ENCODE data around the gene MRPL12.

MRPL12 gene

DNA sequence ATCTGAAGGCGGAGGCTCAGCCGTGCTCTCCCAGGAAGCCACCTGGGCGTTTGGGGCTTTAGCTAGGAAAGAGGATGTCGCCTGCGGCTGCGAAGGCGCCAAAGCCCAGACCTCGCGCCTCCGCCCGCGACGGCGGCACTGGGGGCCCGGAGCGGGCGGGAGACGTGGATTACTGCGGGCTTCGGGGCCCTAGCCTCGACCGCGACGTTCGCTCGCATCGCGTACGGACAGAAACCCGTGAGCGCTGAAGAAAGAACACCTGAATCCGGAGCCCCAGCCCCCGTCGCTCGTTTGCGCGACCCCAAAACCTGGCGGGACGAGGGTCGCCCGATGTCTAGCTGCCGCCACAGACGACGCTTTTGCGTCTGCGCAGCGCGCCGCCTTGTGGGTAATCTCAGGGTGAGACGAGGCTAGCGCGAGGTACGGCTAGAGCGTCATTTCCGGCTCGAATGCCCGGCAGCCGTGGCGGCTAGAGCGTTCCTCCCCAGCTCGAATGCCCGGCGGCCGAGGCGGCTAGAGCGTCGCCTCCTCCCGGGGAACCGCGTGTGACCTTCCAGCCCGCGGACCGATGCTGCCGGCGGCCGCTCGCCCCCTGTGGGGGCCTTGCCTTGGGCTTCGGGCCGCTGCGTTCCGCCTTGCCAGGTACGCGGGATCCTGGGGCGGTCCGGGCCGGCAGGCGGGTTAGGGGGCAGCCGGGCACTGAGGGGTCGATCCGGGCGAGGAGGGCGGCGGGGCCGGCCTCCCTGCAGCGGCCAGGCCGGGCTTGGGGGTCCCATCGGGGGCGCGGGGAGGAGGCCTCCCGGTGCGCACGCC lies at the start of gene MRPL12:
Gene MRPL12, plus strand, starts transcription at position 434 of the 813 bp plus-strand sequence. Its CDS starts 135 bp downstream, at position 569.
- peak; percentile 91 for DNase-seq (ENCODE audit: low read depth)

DNA sequence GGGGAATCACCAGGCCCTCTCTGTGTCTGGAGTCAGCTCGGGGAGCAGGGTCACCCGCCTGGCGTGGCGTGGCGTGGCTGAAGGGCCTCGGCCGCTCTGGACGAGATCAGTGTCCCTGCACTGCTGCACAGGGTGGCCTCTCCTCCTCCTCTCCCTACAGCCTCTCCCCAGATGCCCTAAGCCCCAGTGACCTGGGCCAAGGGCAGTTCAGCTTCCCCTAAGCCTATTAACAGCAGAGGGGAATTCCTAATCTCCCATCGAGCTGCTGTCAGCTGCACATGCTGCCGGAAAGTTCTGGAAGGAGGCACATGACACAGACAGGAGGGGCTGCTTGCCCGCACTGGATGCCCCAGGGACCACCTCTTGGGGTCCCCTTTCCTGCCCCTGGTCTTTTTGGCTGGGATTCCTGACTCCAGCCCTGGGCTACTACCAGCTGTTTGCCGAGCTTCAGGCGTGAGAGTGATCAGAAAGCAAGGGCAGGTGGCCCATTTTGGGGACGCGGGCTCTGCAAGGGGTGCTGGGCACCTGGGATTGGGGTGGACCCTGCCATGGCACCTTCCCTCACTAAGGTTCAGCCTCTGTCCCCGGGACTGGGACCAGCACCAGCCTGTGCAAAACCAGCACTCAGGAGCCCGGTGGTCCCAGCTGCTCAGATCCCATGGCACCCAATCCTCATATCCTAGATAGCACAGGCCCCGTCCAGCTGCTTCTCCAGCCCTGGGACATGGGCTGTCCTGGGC lies 47.6 kb upstream of the MRPL12 start:
- no peak for DNase-seq (ENCODE audit: low read depth)

DNA sequence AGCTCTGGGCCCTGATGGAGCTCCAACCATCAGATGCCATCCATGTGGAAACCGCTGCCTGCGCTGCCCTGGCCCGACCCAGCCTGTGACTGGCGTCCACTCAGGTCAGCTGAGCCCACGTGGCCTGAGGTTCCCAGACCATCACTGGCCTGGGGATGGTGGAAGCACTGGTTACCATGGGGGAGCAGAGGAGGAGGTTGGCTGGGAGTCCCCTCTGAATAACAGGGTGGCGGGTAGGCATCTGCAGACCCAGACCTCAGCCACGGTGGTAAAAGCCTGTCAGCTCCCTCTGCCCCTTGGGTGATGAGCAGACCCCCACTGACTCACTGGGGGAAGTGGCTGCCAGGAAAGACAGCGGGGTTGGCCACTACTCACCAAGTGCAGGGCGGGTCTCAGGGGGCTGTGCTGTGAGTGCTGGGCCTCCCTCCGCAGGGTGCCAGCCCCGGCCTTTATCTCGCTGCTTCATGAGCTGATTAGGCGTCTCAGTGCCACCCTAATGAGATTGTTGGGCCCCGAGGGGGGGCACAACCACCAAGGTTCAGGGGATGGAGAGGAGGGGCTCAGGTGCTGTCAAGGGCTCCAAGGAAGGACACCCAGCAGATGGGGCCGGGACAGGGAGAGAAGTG lies 46.9 kb upstream of the MRPL12 start, which contains the start of gene PDE6G:
Gene PDE6G, minus strand, starts transcription at position 425 of the 626 bp plus-strand sequence. CDS start 3,237 bp downstream, outside the sequence.
- DNase-seq (ENCODE audit: low read depth) = no peak

DNA sequence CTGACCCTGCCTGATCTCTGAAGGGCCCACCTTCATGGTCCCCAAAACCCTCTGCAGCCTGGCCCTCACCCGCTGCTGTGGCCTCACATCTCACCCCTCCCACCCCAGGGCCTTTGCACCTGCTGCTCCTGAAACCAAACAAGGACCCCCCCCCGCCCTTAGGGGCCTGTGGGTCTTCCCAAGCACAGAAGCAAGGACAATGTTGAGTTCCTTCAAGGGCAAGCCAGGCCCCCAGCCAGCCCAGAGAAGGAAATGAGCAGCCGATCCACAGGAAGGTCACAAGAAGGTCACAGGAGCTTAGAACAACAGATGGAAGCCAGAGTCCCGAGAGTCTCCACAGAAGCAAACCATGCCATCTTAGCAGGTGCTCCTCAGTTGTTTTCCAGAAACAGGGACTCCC lies 46.3 kb upstream of the MRPL12 start:
- DNase-seq (ENCODE audit: low read depth) = no peak

DNA sequence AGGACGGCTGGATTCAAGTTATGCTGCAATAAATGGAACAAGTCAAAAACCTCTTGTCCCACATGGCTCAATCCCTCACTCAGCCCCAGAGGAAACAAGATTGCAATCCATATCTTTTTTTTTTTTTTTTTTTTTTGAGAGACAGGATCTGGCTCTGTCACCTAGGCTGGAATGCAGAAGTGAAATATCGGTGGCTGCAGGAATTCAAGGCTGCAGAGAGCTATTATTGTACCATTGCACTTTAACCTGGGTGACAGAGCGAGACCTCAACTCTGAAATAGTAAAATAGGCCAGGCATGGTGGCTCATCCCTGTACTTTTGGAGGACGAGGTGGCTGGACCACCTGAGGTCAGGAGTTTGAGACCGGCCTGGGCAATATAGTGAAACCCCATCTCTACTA lies 44.1 kb upstream of the MRPL12 start:
- DNase-seq (ENCODE audit: low read depth) = no peak

DNA sequence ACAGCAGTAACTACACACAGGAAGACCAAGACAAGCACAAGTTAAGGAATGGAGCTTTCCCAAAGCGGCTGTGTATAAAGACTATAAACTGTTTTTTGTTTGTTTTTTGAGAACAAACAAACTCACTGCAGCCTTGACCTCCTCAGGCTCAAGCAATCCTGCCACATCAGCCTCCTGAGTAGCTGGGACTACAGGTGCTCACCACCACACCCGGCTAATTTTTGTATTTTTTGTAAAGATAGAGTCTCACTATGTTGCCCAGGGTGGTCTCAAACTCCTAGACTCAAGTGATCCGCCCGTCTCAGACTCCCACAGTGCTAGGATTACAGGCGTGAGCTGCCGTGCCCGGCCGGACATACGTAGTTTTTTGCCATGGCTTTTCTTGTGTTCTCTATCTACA lies 42.7 kb upstream of the MRPL12 start:
- DNase-seq (ENCODE audit: low read depth) = no peak

DNA sequence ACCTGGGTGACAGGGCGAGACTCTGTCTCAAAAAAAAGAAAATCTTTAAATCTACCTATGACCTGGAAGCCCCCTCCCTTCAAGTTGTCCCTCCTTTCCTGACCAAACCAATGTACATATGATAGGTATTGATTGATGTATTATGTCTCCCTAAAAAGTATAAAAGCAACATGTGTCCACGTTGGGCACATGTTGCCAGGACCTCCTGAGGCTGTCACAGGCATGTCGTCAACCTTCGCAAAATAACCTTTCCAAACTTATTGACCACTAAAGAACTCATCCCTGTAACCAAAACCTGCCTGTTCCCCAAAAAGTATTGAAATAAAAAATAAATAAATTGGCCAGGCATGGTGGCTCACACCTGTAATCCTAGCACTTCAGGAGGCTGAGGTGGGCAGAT lies 41.2 kb upstream of the MRPL12 start:
- DNase-seq (ENCODE audit: low read depth) = no peak

DNA sequence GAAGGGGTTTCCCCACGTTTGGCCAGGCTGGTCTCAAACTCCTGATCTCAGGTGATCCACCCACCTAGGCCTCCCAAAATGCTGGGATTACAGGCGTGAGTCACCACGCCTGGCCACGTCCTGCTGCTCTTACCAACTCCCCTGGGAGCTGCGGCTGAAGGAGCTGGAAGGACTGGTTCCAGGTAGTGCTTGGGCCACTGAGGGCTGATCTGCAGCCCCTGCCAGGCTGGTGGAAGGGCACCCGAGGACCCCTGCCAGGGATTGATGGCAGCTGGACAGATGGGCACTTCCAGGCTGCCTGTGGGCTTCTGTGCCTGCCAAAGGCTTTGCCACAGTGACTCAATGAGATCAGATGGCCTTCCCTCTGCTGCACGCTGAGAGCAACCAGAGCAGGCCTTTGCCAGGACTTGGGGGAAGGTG lies 39.1 kb upstream of the MRPL12 start:
- no peak for DNase-seq (ENCODE audit: low read depth)

DNA sequence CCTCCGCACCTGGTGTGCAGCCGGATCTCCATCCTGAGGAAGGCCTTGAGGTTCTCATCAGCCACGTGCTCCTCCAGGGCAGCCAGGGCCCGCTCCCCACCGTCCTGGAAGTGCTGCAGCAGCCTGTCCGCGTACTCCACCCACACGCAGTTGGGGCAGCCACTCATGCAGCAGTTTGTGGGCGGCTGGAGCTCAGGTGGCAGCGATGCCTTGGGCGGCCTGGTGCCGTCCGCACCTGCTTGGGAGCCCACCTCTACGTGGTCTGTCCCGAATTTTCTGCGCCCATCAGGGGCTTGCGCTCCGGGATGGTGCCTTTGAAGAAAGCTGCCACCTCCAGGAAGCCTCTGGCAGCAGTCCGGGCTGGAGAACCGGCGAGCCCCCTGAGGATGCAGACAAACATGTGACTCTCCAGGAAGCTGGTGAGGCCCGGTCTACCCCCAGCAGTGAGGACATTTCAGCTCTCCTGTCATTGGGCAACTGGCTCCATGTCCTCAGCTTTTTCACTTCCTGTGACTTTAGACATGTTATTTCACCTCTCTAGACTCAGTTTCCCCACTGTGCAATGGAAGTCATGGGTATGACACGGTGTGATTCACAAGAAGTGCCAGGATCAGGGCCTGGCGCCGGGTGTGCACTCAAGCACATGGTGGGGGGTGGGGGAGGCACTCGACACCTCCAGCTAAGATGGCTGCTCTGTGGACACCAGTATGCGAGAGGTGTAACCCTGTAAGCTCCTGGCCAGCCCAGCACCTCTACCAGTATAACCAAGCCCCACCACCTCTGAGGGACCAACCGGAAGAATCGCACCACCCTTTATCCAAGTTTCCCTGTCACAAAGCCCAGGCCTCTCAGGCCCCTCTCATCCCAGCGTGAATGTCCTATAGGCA lies 37.7 kb upstream of the MRPL12 start:
- peak; percentile 23 for DNase-seq (ENCODE audit: low read depth)

DNA sequence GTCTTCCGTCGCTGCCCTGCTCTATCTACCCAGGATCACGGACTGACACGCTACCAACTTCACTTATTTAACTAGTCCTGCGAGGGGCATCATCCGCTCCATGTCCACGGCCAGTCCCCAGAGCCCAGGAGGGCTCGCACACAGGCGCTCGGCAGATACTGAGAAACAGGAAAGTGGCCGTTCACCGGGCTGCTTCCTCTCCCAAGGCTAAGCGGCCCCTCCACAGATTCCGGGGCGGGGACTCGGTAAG lies 37.1 kb upstream of the MRPL12 start:
- no peak for DNase-seq (ENCODE audit: low read depth)

DNA sequence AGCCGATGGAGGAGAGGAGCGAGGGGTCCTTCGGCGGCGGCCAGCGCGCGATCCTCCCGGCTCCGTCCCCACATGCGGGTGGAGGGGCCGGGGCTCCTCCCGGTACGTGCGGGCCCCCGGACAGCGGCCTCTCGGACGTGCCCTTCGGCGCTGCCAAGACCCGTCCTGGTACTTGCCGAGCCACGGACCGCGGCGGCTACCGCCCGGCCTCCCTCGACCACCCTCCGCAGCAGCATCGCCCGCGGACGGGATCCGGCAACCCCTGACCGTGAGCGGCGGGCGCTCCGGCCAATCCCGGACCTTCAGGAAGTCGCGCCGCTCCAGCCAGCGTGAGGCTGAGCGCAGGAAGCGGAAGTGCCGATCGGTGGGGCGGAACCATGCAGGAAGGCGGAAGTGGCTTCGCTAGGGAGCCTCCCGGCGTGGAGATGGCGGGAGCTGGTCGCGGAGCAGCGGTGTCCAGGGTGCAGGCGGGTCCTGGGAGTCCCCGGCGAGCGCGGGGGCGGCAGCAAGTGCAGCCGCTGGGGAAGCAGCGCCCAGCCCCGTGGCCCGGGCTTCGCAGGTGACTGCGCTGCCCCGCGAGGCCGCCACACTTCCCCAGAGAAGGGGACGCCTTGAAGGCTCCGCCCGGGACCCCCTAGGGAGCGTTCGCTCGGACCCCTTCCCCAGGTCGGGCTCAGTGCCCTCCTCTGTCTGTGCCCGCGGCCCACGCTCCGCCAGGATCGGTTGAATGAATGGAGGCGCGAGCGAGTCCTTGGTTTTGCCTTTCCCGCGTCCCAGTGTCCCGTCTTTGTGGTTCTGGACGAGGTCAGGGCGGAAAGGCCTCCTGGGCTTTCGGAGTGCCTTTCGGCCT lies 36.6 kb upstream of the MRPL12 start, which contains the start of the genes CCDC137 and OXLD1:
Gene CCDC137, plus strand, starts transcription at position 396 of the 850 bp plus-strand sequence. Its CDS starts 30 bp downstream, at position 426.
Gene OXLD1, minus strand, starts transcription at position 264 of the 850 bp plus-strand sequence. Its CDS starts 28 bp downstream, at position 236.
- peak; percentile 97 for DNase-seq (ENCODE audit: low read depth)

DNA sequence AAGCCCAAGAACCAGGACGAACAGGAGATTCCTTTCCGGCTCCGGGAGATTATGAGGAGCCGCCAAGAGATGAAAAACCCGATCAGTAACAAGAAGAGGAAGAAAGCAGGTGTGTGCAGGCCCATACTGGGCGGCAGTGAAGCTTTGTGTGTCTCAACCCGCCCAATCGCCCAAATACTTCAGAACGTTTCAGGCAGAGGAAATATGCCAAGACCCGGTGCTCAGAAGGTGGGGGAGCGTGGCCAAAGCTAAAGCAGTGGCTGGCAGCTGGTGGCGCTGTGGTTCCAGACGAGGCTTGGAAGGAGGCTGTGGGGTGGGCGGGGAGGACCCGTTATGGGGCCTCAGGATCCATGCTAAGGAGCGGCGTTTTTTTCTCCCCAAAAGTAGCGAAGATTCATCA lies 35.4 kb upstream of the MRPL12 start:
- DNase-seq (ENCODE audit: low read depth) = no peak

DNA sequence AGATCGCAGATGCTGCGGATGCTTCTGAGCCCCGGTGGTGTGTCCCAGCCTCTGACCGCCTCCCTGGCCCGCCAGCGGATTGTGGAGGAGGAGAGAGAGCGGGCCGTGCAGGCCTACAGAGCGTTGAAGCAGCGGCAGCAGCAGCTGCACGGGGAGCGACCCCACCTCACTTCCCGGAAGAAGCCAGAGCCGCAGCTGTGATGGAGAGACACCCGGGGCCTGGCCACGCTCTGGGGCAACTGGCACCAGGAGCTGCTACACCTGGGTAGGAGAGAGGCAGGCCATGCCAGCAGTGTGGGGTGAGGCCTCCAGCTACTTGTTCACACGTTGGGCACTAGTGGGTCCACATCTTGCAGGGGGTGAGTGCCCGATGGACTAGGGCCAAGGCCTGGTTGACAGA lies 30.7 kb upstream of the MRPL12 start:
- no peak for DNase-seq (ENCODE audit: low read depth)

DNA sequence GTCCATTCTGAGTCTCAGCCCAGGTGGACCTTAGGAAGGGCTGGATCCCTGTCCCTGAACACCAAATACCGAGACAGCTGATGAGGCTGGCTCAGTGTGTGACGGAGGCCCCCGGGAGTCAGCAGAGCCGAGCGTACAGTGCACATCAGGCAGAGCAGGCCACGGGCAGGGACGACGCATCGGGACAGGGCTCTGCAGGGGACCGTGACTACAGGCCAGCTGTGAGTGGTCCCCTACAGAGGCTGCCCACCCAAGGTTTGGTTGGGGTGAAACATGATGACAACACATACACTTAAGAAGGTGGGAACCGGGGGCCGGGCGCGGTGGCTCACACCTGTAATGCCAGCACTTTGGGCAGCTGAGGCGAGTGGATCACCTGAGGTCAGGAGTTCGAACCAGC lies 30.2 kb upstream of the MRPL12 start:
- DNase-seq (ENCODE audit: low read depth) = no peak

DNA sequence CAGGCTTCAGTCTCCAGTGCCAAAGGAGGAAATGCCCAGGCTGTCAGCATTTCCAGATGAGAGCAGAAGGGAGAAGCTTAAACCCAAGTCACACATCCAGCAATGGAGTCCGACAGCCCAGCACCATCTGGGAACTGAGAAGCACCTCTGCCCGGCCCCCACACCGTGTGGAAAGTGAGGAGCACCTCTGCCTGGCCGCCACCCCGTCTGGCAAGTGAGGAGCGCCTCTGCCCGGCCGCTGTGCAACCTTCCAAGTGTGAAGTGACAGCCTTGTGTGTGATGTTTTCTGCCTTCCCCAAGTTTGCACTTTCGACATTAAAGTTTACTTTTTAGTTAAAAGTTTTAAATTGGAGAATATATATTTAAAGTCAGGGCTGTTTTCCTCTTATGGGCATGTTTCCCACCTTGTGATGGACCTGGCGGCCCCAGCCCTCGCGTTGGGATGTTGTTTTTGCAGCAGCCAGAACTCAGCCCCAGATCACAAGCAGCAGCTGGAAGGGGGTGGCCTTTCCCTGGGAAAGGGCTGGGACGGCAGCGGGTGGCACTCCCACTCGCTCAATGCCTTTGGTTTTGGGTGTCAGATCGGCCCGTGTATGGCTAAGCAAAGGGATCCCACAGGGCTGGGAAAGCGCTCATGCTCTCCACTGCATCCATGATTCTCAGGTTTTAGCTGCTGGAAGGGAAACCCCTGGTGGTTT lies 29.5 kb upstream of the MRPL12 start:
- DNase-seq (ENCODE audit: low read depth) = no peak

DNA sequence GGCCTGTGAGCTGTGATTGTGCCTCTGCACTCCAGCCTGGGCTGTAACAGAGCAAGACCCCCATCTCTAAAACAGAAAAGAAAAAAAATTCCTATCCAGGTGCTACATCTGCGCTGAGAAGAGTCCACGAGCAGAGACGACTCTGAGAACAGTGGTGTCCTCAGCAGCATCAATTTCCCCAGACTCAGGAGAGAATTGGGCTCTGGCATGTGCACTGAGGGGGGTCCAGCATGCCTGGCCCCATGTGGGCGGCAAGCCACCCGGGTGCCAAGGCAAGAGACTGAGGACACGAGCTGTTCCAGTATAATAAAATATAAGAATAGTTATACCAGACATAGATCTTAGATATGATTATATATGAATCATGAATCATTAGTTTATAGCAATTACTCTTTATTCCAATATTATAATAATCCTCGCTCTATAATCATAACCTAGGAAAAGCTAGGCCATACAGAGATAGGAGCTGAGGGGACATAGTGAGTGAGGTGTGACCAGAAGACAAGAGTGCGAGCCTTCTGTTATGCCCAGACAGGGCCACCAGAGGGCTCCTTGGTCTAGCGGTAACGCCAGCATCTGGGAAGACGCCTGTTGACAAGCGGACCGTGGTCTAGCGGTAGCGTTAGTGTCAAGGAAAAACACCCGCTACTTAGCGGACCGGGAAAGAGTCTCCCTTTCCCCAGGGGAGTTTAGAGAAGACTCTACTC lies 27.5 kb upstream of the MRPL12 start:
- DNase-seq (ENCODE audit: low read depth) = peak; percentile 51

DNA sequence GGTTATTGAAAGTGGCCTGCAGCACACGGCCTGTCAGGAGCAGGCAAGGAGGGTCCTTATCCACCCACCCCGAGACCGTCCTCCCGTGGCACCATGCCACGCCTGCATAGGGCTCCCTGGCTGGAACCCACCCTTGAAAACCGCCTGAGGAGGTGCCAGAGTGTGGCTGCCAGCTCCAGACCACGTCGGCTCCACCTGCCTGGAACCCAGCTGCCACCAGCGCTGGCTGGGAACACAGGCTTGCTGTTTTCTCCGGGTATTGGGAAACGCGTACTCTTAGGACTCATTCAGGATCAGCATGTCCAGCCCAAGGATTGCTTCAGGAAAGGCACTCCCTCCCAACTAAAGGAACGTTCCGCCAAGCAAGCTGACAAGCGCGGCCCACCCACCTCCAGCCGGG lies 26.3 kb upstream of the MRPL12 start:
- no peak for DNase-seq (ENCODE audit: low read depth)

DNA sequence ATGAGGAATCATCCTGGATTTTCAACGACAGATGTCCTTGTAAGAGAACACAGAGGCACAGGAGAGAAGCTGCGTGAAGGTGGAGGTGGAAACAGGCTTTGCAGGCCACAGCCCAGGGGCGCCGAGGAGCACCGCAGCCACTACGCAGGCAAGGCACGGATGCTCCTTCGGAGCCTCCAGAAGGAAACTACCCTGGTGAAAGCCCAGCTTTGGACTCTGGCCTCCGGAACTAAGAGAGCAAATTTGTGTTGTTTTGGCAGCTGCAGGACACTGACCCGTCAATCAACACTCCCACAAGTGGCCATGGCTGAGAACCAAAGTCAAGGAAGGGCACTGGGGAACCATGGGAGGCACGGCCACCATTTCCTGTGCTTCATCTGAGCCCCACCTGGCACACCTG lies 23.0 kb upstream of the MRPL12 start:
- DNase-seq (ENCODE audit: low read depth) = no peak

DNA sequence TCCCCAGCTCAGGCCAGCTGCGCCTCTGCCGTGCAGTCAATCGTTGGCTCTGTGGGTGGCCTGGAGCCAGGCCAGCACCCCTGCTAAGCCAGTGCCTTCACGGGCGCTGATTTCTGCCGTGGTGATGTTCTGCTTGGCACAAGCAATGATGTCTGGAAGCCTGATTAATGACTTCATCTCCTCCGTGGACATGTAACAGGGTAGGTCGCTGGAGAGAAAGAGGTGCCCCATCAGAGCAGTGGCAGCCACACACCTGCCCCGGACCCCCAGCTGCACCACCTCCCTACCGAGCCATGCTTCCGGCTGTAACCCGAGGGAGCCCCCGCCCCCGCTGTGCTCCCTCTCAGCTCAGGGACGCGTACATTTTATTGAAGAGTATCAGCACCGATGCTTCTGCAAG lies 21.5 kb upstream of the MRPL12 start:
- no peak for DNase-seq (ENCODE audit: low read depth)
